ENCODE data around the gene ZC3H6. TPM values are rescaled to one million over a fixed set of nuclear protein-coding genes. Genes with fewer than 3 reads are reported as not detected.
"Not testable (repeated sequence)": the region's sequence is repeated elsewhere in the genome, so short reads cannot be mapped to it uniquely, and the experiment has no call there.

Gene ZC3H6
- total RNA-seq, 4 donors from 2014 or later, result 2.8 to 13.0 (median 8.5) TPM

DNA sequence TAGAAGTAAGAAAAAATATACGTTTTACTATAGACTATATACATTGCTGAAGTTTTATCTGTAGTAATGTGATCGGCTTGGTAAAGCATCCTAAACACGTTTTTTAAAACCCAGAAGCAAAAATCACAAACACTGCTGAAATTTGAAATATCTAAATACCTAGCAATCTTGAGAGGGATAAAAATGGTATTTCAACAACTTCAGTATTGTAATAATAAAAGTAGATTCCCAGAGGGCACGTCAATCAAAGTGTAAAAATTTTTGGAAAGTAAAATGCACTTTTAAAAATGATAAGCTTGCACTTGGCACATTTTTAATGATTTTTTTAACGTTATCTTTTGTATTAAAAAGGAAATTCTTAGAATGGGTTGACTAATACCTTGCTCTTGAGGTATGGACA, 1.6 kb downstream of the ZC3H6 start:
- Histone ChIP-seq H3K4me1 (peaks cover 5 to 19% (median 11%) of the 10 kb centered on the region in 4 donors), H3K27me3 (no peaks in the 10 kb centered on the region), H3K27ac (peak overlapping the region in 3 of 4 donors; percentile 99 to 100 (median 100)), H3K36me3 (no peaks in the 10 kb centered on the region), H3K4me3 (peak overlapping the region in 2 of 4 donors; percentile 91 to 94), H3K9me3 (no peaks in the 10 kb centered on the region)
- no peak for DNase-seq
- intact Hi-C loops (cut with DNase I; ENCODE audit: low total_unique reads), result loop anchor here (10.0 kb wide), 1 partner anchor 222 kb away; the partner anchor contains the start of gene TMEM87B
- no peak for TF ChIP-seq POLR2AphosphoS5 (IDR thresholded peaks at IDR 0.05)
- in situ Hi-C loops (cut with MboI; ENCODE audit: low pct_ligation_motif_present in 1 of 4, low pct_unique_long_range_greater_than_20kb in 1 of 4, low sequenced_read_pairs in 3 of 4), result no loop called here
- 57 to 64% methylated on average over 5 of the region's 5 CpGs for WGBS, 2 donors (ENCODE audit: low coverage in 1 of 2)

DNA sequence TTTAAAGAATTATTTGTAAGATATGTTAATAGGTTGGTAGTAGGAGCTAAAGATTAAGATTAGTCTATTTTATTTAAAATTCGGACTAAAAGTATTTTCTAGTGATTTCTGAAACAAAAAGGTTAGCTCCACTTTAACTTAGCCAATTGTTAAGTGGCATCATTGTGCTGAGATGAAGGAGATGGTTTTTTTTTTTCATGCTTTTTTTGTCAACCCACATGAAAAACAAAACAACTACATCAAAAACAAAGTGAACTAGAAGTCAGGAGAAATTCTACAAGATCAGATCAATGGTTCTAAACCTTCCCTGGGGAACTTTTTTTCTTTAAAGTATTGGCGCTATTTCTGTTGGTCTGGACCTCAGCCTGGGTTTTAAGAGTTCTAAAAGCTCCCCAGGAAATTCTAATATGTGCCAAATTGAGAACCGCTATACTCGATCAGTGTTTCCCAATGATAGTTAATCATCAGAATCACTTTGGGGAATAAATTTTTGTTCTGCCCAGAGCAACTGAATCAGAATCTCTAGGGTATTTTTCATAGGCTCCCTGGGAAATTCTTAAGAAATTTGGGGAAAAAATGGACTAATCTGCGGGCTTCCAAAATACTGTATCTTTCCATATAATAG, 2.3 kb downstream of the ZC3H6 start:
- 90 to 95% methylated on average over 5 of the region's 5 CpGs for WGBS, 2 donors (ENCODE audit: low coverage in 1 of 2)
- intact Hi-C loops (cut with DNase I; ENCODE audit: low total_unique reads) (loop anchor here (10.0 kb wide), 1 partner anchor 223 kb away; the partner anchor contains the start of gene TMEM87B), in situ Hi-C loops (cut with MboI; ENCODE audit: low pct_ligation_motif_present in 1 of 4, low pct_unique_long_range_greater_than_20kb in 1 of 4, low sequenced_read_pairs in 3 of 4) (no loop called here)
- TF ChIP-seq EP300 (IDR thresholded peaks at IDR 0.05; ENCODE audit: low read depth) (no peak), POLR2A (IDR thresholded peaks at IDR 0.05) (no peak), POLR2AphosphoS5 (IDR thresholded peaks at IDR 0.05) (no peak)
- TF ChIP-seq, protein P1, sequence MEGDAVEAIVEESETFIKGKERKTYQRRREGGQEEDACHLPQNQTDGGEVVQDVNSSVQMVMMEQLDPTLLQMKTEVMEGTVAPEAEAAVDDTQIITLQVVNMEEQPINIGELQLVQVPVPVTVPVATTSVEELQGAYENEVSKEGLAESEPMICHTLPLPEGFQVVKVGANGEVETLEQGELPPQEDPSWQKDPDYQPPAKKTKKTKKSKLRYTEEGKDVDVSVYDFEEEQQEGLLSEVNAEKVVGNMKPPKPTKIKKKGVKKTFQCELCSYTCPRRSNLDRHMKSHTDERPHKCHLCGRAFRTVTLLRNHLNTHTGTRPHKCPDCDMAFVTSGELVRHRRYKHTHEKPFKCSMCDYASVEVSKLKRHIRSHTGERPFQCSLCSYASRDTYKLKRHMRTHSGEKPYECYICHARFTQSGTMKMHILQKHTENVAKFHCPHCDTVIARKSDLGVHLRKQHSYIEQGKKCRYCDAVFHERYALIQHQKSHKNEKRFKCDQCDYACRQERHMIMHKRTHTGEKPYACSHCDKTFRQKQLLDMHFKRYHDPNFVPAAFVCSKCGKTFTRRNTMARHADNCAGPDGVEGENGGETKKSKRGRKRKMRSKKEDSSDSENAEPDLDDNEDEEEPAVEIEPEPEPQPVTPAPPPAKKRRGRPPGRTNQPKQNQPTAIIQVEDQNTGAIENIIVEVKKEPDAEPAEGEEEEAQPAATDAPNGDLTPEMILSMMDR (IDR thresholded peaks at IDR 0.05), result no peak
- Histone ChIP-seq H3K4me1 (peaks cover 5 to 19% (median 11%) of the 10 kb centered on the region in 4 donors), H3K27me3 (no peaks in the 10 kb centered on the region), H3K36me3 (no peaks in the 10 kb centered on the region), H3K9me3 (no peaks in the 10 kb centered on the region), H3K4me3 (no peak overlapping the region), H3K27ac (peak overlapping the region in 1 of 4 donors; percentile 100)
- DNase-seq, result no peak

DNA sequence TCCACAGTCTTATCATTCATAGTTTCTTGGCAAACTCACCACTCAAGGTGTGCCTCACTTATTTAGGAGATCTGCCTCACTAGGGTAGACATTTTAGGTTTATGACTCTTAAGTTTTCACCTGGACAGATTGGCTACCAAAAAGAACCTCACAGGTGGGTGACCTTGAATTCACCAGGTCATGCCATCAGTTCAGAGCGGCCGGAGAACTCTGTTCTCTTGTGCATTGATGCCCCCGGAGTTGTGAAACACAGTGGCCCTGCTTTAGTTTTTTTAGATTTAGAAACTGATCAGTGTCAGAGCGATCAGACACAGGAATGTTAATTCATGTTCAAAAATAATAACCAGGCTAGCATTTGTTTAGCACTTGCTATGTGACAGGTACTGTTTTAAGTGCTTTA, 6.7 kb downstream of the ZC3H6 start:
- 83 to 100% methylated on average over 1 to 4 of the region's 4 CpGs for WGBS, 2 donors (ENCODE audit: low coverage in 1 of 2)
- peaks cover 0 to 13% (median 6%) of the 10 kb centered on the region in 4 donors for H3K4me1 ChIP-seq
- H3K27ac ChIP-seq; H3K27me3 ChIP-seq; DNase-seq; H3K9me3 ChIP-seq; in situ Hi-C loops (cut with MboI; ENCODE audit: low pct_ligation_motif_present in 1 of 4, low pct_unique_long_range_greater_than_20kb in 1 of 4, low sequenced_read_pairs in 3 of 4); H3K36me3 ChIP-seq; H3K4me3 ChIP-seq; intact Hi-C loops (cut with DNase I; ENCODE audit: low total_unique reads): not testable (repeated sequence)

DNA sequence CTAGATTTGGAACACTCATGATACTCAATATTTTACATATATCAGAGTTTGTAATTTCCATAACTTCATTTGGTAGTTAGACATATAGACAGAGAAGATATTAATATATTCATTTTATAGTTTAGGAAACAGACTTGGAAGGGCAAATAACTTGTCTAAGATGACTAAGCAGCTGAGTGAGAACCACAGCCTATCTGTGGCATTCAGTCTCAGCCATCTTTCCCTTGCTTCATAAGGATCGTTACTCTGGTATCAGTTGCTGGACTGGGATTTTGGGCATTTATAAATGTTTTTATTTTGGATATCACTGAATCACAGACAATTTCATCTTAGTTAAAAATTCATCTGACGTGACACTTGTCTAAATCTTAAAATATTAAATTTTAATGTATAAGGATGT, 8.1 kb downstream of the ZC3H6 start:
- DNase-seq; H3K4me3 ChIP-seq; in situ Hi-C loops (cut with MboI; ENCODE audit: low pct_ligation_motif_present in 1 of 4, low pct_unique_long_range_greater_than_20kb in 1 of 4, low sequenced_read_pairs in 3 of 4); H3K27ac ChIP-seq; H3K27me3 ChIP-seq; H3K4me1 ChIP-seq; H3K9me3 ChIP-seq; H3K36me3 ChIP-seq; intact Hi-C loops (cut with DNase I; ENCODE audit: low total_unique reads): not testable (repeated sequence)
- 90 to 91% methylated on average over 2 of the region's 2 CpGs for WGBS, 2 donors (ENCODE audit: low coverage in 1 of 2)

DNA sequence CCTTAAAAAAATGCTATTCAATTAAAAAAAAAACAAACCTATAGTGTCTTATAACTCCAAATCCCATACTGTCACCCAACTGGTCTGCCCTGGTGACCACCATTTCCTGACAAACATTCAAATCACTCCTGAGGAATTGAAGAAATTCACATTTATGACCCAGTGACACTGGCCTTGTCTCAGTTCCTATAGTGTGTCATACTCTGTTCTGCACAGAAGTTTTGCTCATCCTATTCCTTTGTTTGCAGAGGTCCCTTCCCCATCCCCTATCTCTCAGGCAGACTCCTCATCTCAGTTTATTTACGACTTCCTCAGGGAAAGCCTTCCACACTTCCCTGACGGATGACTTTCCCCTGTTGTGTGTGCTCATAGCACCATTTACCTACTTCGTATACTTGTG, 14.7 kb downstream of the ZC3H6 start:
- no peak for DNase-seq
- in situ Hi-C loops (cut with MboI; ENCODE audit: low pct_ligation_motif_present in 1 of 4, low pct_unique_long_range_greater_than_20kb in 1 of 4, low sequenced_read_pairs in 3 of 4), result no loop called here

More for the DNA sequence above, 14.7 kb downstream of the ZC3H6 start:
- Histone ChIP-seq H3K4me1 (no peaks in the 10 kb centered on the region), H3K27ac (no peak overlapping the region), H3K9me3 (no peaks in the 10 kb centered on the region), H3K4me3 (no peak overlapping the region), H3K36me3 (no peaks in the 10 kb centered on the region), H3K27me3 (no peaks in the 10 kb centered on the region)
- TF ChIP-seq POLR2AphosphoS5 (IDR thresholded peaks at IDR 0.05), result no peak
- TF ChIP-seq, protein P1 (IDR thresholded peaks at IDR 0.05), result no peak
- TF ChIP-seq EP300 (IDR thresholded peaks at IDR 0.05; ENCODE audit: low read depth), result no peak
- 85 to 89% methylated on average over 3 of the region's 3 CpGs for WGBS, 2 donors (ENCODE audit: low coverage in 1 of 2)
- intact Hi-C loops (cut with DNase I; ENCODE audit: low total_unique reads), result no loop called here
